NT2/D1 (cell line): ENCODE results near the gene MGAT4B.

Experiments used
- SUZ12 ChIP-seq: IDR thresholded peaks from 2 replicates; pipeline ENCODE4 v1.6.1; 2011; ENCODE audit not compliant: insufficient read length, insufficient read depth; ENCODE audit errors: extremely low read depth
- YY1 ChIP-seq: IDR thresholded peaks from 2 replicates; pipeline ENCODE4 v1.6.1; 2011; ENCODE audit not compliant: insufficient read length, insufficient read depth
- ZNF274 ChIP-seq: IDR thresholded peaks from 2 replicates; pipeline ENCODE4 v1.6.1; 2011; ENCODE audit warnings: mild to moderate bottlenecking, low read depth, low read length

- TF ChIP-seq SUZ12 (no peak), ZNF274 (no peak), YY1 (no peak)
Measured at GRCh38 chr5:179762781-179763176, 43.9 kb downstream of the MGAT4B start.
